GM18861 (cell line): ENCODE data around the gene EXOC4.

Source experiments
- ATAC-seq: cut with Tn5 transposase; IDR thresholded peaks from one replicate; pipeline ENCODE4 v1.9.1; 2021; ENCODE audit not compliant: unreplicated experiment

EXOC4 gene

GRCh38 chr7:134084488-134085144, 831.7 kb downstream of the EXOC4 start:
- no peak for ATAC-seq

- ATAC-seq = no peak
These were observed 832.4 kb downstream of the EXOC4 start for GRCh38 chr7:134085311-134085710.

- ATAC-seq = no peak
These were observed 834.3 kb downstream of the EXOC4 start for GRCh38 chr7:134086998-134087735.

GRCh38 chr7:134088199-134088598, 835.3 kb downstream of the EXOC4 start:
- ATAC-seq = no peak

- ATAC-seq = no peak
These were observed 836.6 kb downstream of the EXOC4 start for GRCh38 chr7:134089446-134089845.

- ATAC-seq = no peak
These were observed 845.2 kb downstream of the EXOC4 start for GRCh38 chr7:134098072-134098471.

- ATAC-seq = no peak
These were observed 848.8 kb downstream of the EXOC4 start for GRCh38 chr7:134101716-134102115.

- ATAC-seq = no peak
These were observed 851.3 kb downstream of the EXOC4 start for GRCh38 chr7:134104166-134104565.

- ATAC-seq = no peak
These were observed 853.0 kb downstream of the EXOC4 start for GRCh38 chr7:134105841-134106240.

GRCh38 chr7:134108802-134109201, 855.9 kb downstream of the EXOC4 start:
- no peak for ATAC-seq

- no peak for ATAC-seq
These were observed 860.8 kb downstream of the EXOC4 start for GRCh38 chr7:134113655-134114054.

GRCh38 chr7:134114992-134115391, 862.1 kb downstream of the EXOC4 start:
- no peak for ATAC-seq
